SK-N-SH (cell line): Measurements from ENCODE around the gene AHNAK2.

Experiments
- CTCF ChIP-seq: fragments of 200-600 bp; sonication (generic); IDR thresholded peaks from 2 replicates; pipeline ENCODE4 v1.6.1; 2017; ENCODE audit warnings: antibody characterized with exemption, mild to moderate bottlenecking, moderate library complexity
- FOXJ3 ChIP-seq: sonication (generic); formaldehyde crosslinking; IDR thresholded peaks from 2 replicates; pipeline ENCODE4 v1.5.1; 2020; ENCODE audit warnings: mild to moderate bottlenecking, missing genetic modification reagents
- RAD21 ChIP-seq: IDR thresholded peaks from 2 replicates; pipeline ENCODE4 v1.6.1; 2012; ENCODE audit warnings: mild to moderate bottlenecking, low read length

- no peak for TF ChIP-seq RAD21
- no peak for TF ChIP-seq FOXJ3 (CRISPR knock-in tag)
- TF ChIP-seq CTCF, result no peak
Observed at GRCh38 chr14:105020815-105021655, 42.9 kb upstream of the AHNAK2 start, which contains the start of gene CDCA4.
